GM18507 (cell line): ENCODE measurements around the gene TCERG1L.
"Not testable (repeated sequence)": the region's sequence is repeated elsewhere in the genome, so short reads cannot be mapped to it uniquely, and the experiment has no call there.

Source experiments
- DNase-seq: peaks from one replicate; pipeline ENCODE4 v3.0.0; 2011; ENCODE audit warnings: low read depth; ENCODE audit not compliant: insufficient read length; ENCODE audit errors: extremely low spot score
- FAIRE-seq: peaks from 2 replicates; lab custom pipeline; 2011; peaks lifted over from hg19 to GRCh38; lab: Jason Lieb, UNC

TCERG1L gene

GRCh38 chr10:131237991-131238651 is 73.4 kb downstream of the TCERG1L start:
- no peak for FAIRE-seq
- DNase-seq = no peak

- FAIRE-seq, DNase-seq: not testable (repeated sequence)
Measured at GRCh38 chr10:131234606-131235005, 76.9 kb downstream of the TCERG1L start.

- FAIRE-seq (no peak), DNase-seq (no peak)
Measured at GRCh38 chr10:131233611-131234258, 77.8 kb downstream of the TCERG1L start.

- FAIRE-seq = no peak
- DNase-seq = no peak
Measured at GRCh38 chr10:131231965-131232541, 79.5 kb downstream of the TCERG1L start.

GRCh38 chr10:131231323-131231964 is 80.1 kb downstream of the TCERG1L start:
- FAIRE-seq (no peak), DNase-seq (no peak)

- DNase-seq (no peak), FAIRE-seq (no peak)
Measured at GRCh38 chr10:131230641-131231322, 80.7 kb downstream of the TCERG1L start.

- FAIRE-seq (no peak), DNase-seq (no peak)
Measured at GRCh38 chr10:131230166-131230565, 81.4 kb downstream of the TCERG1L start.

GRCh38 chr10:131227163-131227740 is 84.3 kb downstream of the TCERG1L start:
- DNase-seq (no peak), FAIRE-seq (no peak)

- FAIRE-seq = no peak
Measured at GRCh38 chr10:131226446-131227162, 84.9 kb downstream of the TCERG1L start.

GRCh38 chr10:131224106-131224505 is 87.4 kb downstream of the TCERG1L start:
- DNase-seq = no peak
- no peak for FAIRE-seq

More at GRCh38 chr10:131226446-131227162, 84.9 kb downstream of the TCERG1L start:
- no peak for DNase-seq

GRCh38 chr10:131223422-131223821 is 88.1 kb downstream of the TCERG1L start:
- DNase-seq = no peak
- no peak for FAIRE-seq

- DNase-seq (no peak), FAIRE-seq (no peak)
Measured at GRCh38 chr10:131222986-131223385, 88.5 kb downstream of the TCERG1L start.

- FAIRE-seq (no peak), DNase-seq (no peak)
Measured at GRCh38 chr10:131221632-131222277, 89.8 kb downstream of the TCERG1L start.

GRCh38 chr10:131220601-131221171 is 90.8 kb downstream of the TCERG1L start:
- FAIRE-seq (no peak), DNase-seq (no peak)

GRCh38 chr10:131219955-131220489 is 91.5 kb downstream of the TCERG1L start:
- FAIRE-seq (no peak), DNase-seq (no peak)

- no peak for DNase-seq
- FAIRE-seq = no peak
Measured at GRCh38 chr10:131219584-131219886, 92.0 kb downstream of the TCERG1L start.

- FAIRE-seq (no peak), DNase-seq (no peak)
Measured at GRCh38 chr10:131218811-131219583, 92.5 kb downstream of the TCERG1L start.
